Measurements from ENCODE around the gene EYS. TPM values are rescaled to one million over a fixed set of nuclear protein-coding genes. Genes with fewer than 3 reads are reported as not detected.
A peak's percentile ranks its signal among the peaks of the same experiment; 100 is the strongest.
"Not testable (repeated sequence)": the region's sequence is repeated elsewhere in the genome, so short reads cannot be mapped to it uniquely, and the experiment has no call there.

Gene EYS
- total and polyA plus RNA-seq, 8 donors: 0.55 to 0.58 TPM; not detected in 6

GRCh38 chr6:63802606-63803206, 1904.3 kb downstream of the EYS start:
- no peak overlapping the region for H3K4me3 ChIP-seq
- no peaks in the 10 kb centered on the region for H3K9me3 ChIP-seq
- no peak overlapping the region for H3K27ac ChIP-seq
- 44 to 55% (median 46%) methylated on average over 2 of the region's 2 CpGs for WGBS, 5 donors
- H3K36me3 ChIP-seq: no peaks in the 10 kb centered on the region
- peak in 1 of 2 donors; percentile 47 for DNase-seq
- TF ChIP-seq CTCF (IDR thresholded peaks at IDR 0.05) (peak in 4 of 7 experiments; percentile 32 to 53 (median 42)), EP300 (IDR thresholded peaks at IDR 0.05) (no peak)
- H3K4me1 ChIP-seq: peaks cover 12 to 25% (median 21%) of the 10 kb centered on the region in 4 donors
- no peaks in the 10 kb centered on the region for H3K27me3 ChIP-seq
- intact Hi-C loops (cut with DNase I; ENCODE audit: low total_unique reads): no loop called here

DNA sequence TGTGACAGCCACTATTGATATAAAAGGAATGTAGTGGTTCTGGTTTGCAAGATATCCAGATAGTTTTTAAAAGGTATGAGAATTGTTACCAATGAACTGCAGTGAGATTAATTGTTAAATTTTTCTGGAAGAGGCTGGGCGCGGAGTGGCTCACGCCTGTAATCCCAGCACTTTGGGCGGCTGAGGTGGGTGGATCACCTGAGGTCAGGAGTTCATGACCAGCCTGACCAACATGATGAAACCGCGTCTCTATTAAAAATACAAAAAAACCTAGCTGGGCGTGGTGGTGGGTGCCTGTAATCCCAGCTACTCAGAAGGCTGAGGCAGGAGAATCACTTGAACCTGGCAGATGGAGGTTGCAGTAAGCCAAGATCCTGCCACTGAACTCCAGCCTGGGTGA, 1906.6 kb downstream of the EYS start:
- H3K27me3 ChIP-seq; H3K9me3 ChIP-seq; H3K4me3 ChIP-seq; H3K36me3 ChIP-seq; intact Hi-C loops (cut with DNase I; ENCODE audit: low total_unique reads); H3K27ac ChIP-seq; H3K4me1 ChIP-seq; DNase-seq: not testable (repeated sequence)
- WGBS, 5 donors: 39 to 66% (median 52%) methylated on average over 7 of the region's 7 CpGs

DNA sequence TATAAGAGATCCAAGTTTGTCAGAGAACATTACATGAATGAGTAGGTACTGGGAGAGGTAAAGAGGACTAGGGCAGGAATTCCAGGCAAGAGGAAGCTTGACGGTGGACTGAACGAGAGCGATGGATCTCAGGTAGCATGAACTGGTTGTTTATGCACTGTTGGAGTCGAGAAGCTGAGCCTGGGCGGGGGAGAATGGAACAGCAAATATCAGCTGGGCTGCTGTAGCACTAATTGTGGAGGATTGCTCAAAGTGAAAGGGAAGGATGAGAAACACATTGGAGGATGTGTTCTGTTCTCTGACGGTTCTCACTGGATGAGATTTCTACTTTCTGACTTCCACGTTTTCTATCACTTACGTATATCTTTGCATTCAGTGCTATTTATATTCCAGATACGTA, 1907.2 kb downstream of the EYS start:
- no peak for DNase-seq
- no peaks in the 10 kb centered on the region for H3K9me3 ChIP-seq
- H3K4me3 ChIP-seq: no peak overlapping the region
- H3K27ac ChIP-seq: no peak overlapping the region
- no peaks in the 10 kb centered on the region for H3K36me3 ChIP-seq
- H3K4me1 ChIP-seq: peaks cover 0 to 6% (median 0%) of the 10 kb centered on the region in 4 donors
- TF ChIP-seq POLR2A (IDR thresholded peaks at IDR 0.05) (no peak), EP300 (IDR thresholded peaks at IDR 0.05) (no peak), POLR2AphosphoS5 (IDR thresholded peaks at IDR 0.05) (no peak), CTCF (IDR thresholded peaks at IDR 0.05) (no peak)
- WGBS, 5 donors: 28 to 51% (median 42%) methylated on average over 9 of the region's 9 CpGs
- intact Hi-C loops (cut with DNase I; ENCODE audit: low total_unique reads): no loop called here
- H3K27me3 ChIP-seq: no peaks in the 10 kb centered on the region

DNA sequence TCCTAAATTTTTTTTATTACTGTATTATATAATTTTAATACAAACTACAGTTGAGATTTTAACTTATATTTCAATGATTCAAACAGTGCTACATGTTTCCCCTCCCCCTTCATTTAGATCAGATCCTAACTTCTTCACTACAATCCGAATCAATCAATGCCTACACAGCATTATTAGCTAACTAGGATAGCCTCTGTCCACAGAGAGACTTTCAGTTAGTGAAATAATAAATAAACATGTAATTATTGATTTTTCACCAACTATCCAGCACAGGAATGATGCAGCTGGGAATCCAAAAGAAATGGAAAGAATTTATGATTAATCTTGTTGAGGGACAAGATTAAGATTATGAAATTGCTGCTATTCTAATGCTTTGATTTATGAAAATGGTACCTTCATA, 1907.7 kb downstream of the EYS start:
- H3K4me1 ChIP-seq: peaks cover 0 to 6% (median 0%) of the 10 kb centered on the region in 4 donors
- intact Hi-C loops (cut with DNase I; ENCODE audit: low total_unique reads): no loop called here
- no peak overlapping the region for H3K4me3 ChIP-seq
- H3K9me3 ChIP-seq: no peaks in the 10 kb centered on the region
- H3K27me3 ChIP-seq: no peaks in the 10 kb centered on the region
- WGBS, 5 donors: 79 to 94% (median 88%) methylated on average over 1 of the region's 1 CpG
- H3K36me3 ChIP-seq: no peaks in the 10 kb centered on the region
- no peak for DNase-seq
- no peak overlapping the region for H3K27ac ChIP-seq
- TF ChIP-seq CTCF (IDR thresholded peaks at IDR 0.05) (no peak), POLR2AphosphoS5 (IDR thresholded peaks at IDR 0.05) (no peak), EP300 (IDR thresholded peaks at IDR 0.05) (no peak), POLR2A (IDR thresholded peaks at IDR 0.05) (no peak)

DNA sequence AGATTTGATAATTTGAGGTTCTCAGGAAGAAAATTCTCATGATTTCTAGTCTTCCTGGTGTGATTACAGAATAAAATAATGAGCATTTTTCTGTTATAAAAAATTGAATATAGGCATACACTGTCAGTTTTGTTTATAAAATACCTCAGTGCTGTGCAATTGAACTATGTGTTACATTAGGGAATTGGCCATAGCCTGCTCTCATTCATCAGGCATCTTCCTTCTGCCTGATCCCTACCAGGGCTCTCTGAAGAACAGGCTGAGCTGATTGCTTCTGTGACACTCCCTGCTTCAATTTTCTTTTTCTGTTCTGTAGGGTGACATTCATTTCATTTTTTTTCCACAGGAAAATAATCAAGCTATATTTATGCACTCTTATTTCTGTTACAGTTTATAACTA, 1908.6 kb downstream of the EYS start:
- H3K9me3 ChIP-seq: no peaks in the 10 kb centered on the region
- intact Hi-C loops (cut with DNase I; ENCODE audit: low total_unique reads): no loop called here
- peaks cover 0 to 11% (median 0%) of the 10 kb centered on the region in 4 donors for H3K4me1 ChIP-seq

More for the DNA sequence above, 1908.6 kb downstream of the EYS start:
- no peak for DNase-seq
- Histone ChIP-seq H3K27me3 (no peaks in the 10 kb centered on the region), H3K27ac (no peak overlapping the region), H3K36me3 (no peaks in the 10 kb centered on the region), H3K4me3 (no peak overlapping the region)
- TF ChIP-seq EP300 (IDR thresholded peaks at IDR 0.05) (no peak), CTCF (IDR thresholded peaks at IDR 0.05) (no peak), POLR2A (IDR thresholded peaks at IDR 0.05) (no peak), POLR2AphosphoS5 (IDR thresholded peaks at IDR 0.05) (no peak)

Measured in stomach (tissue), 9 donors.